Activated CD4-positive, alpha-beta T cell treated with anti-CD3 and anti-CD28 coated beads, Interleukin-10, Interleukin-2, amounts not matched to agents 100 ng/mL and 50 ng/mL, durations not matched to agents 16 hours and 8 hours (primary cell): ENCODE measurements around the gene ERICH6.

Experiments
- DNase-seq: peaks from one replicate; pipeline ENCODE4 v3.0.0-alpha.2; 2020

ERICH6 gene

DNA sequence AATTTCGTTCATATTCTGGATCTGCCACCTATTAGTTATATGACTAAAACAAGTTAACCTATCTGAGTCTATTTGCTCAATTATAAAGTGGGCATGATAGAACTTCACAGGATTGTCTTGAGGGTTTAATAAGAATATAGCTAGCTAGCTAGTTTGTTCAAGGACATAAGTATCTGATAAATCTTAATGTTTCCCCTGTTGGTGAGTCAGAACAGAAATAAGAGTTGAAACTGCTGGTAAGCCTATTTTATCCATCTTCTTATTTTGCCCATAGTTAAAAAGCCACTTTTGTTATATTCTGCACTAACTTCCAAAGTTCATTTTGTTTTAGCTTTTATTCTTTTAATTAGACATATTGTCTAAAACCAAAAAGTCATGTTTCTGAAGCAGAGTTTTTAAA, 91.2 kb downstream of the ERICH6 start:
- no peak for DNase-seq

DNA sequence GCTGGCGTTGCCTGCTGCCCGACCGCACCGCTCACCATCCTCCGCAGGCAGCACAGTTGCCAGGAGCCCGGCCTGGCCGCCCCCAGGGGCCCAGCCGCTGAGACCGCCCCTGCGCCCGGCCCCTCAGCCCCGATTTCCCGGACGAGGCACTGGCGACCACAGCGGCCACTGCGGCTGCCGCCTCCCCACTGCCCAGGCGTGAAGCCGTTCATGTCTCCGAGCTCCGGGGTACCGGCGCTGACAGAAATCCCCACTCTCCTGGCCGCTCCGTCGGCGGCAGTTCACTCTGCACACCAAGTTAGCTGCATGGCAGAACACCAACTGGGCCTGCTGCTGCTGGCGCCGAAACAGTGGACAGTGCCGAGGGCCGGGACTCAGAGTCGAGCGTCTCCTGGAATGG, 92.1 kb downstream of the ERICH6 start:
- DNase-seq: no peak

DNA sequence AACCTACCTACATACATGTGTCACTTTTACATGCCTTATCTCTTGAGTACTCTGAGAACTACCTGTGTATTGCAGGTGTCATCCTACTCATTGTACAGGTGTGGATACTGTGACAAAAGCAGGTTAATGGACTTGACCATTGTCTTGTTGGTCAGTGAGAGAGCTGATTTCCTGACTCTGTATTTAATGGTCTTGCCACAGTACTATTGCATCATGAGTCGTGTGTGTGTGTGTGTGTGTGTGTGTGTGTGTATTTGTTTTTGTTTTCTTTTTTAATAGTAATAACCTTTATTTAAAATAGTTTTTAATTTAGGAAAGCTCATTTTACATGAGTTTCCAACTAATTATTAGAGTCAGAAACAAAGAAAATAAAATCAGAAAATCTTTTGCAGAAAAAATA, 92.9 kb downstream of the ERICH6 start:
- no peak for DNase-seq

DNA sequence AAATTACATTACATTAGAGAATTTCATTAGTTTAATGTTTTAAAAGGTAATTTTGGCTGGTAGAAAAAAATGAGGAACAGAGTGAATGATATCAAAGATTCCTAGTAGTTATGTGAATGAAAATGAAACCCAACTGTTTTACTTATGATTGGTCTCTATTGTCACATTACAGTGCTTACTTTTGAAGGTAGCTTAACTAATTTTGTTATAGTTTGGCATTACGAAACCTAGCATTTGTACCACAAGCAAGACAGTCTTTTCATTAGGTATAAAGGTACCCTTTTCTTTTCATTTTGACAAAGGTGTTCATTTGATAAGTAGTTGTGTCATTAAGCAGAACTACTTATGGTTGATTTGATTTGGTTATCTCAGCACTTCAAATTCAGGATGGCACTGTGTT, 93.7 kb downstream of the ERICH6 start:
- DNase-seq: peak; percentile 33
